HepG2 (cell line): ENCODE measurements around the gene GNA14. TPM values are rescaled to one million over a fixed set of nuclear protein-coding genes. Genes with fewer than 3 reads are reported as not detected.

ENCODE experiments used
- ATAC-seq: fragments of 200-7000 bp; cut with Tn5 transposase; 3 replicates; pipeline ENCODE4 v1.9.1; 2020; ENCODE audit warnings: mild to moderate bottlenecking, moderate library complexity
- BruUV-seq: library from RNA; stranded (reverse); fragments of 400-500 nt; replicated peaks from 2 replicates; lab custom pipeline; 2021; lab: Mats Ljungman, UMichigan
- CTCF ChIA-PET: fragments of 300-600 bp; formaldehyde crosslinking; extraction: SDS; loops from one replicate; lab custom pipeline; 2021; ENCODE audit warnings: low total read pairs, inconsistent platforms, low intra/inter-chr PET ratio; lab: Yijun Ruan, JAX
- POLR2A ChIA-PET: fragments of 350-600 bp; sonication (Branson Sonifier 250); formaldehyde crosslinking; loops from one replicate; lab custom pipeline; 2020; ENCODE audit warnings: antibody characterized with exemption, inconsistent platforms; lab: Yijun Ruan, JAX
- DNase-seq: peaks from one replicate; pipeline ENCODE4 v3.0.0-alpha.2; 2015; ENCODE audit warnings: low spot score
- FAIRE-seq: peaks from 3 replicates; lab custom pipeline; 2011; peaks lifted over from hg19 to GRCh38; lab: Jason Lieb, UNC
- H2AFZ ChIP-seq: one replicate; pipeline ENCODE4 v1.6.1; 2011; ENCODE audit warnings: low read length, inconsistent platforms
- H3K27ac ChIP-seq: fragments of 300-600 bp; 3 replicates; pipeline ENCODE4 v1.8.0; 2011; ENCODE audit warnings: mixed run types, mild to moderate bottlenecking, mixed read lengths, low read length, inconsistent platforms; ENCODE audit not compliant: insufficient read depth; ENCODE audit errors: extremely low read length
- H3K27me3 ChIP-seq, 2 experiments: fragments of 200-600 bp in 1 of 2; 2 replicates in 1 of 2; 3 replicates in 1 of 2; pipeline versions ENCODE4 v1.6.0 to v1.8.0; 2011; ENCODE audit warnings: low read length in 2 of 2, mild to moderate bottlenecking in 2 of 2, moderate library complexity in 2 of 2, inconsistent platforms in 1 of 2; ENCODE audit not compliant: insufficient read depth in 2 of 2, control insufficient read depth in 1 of 2
- H3K36me3 ChIP-seq, 2 experiments: fragments of 200-600 bp in 1 of 2; replicated peaks in 1 of 2; 2 replicates in 1 of 2; 3 replicates in 1 of 2; pipeline versions ENCODE4 v1.5.1 to v1.8.0; 2011; ENCODE audit warnings: low read length in 2 of 2, inconsistent platforms in 1 of 2; ENCODE audit not compliant: insufficient read depth in 2 of 2, control insufficient read depth in 1 of 2
- H3K4me1 ChIP-seq: 2 replicates; pipeline ENCODE4 v1.5.1; 2012; ENCODE audit warnings: low read length, inconsistent platforms; ENCODE audit not compliant: insufficient read depth
- H3K4me2 ChIP-seq: 2 replicates; pipeline ENCODE4 v1.6.0; 2011; ENCODE audit warnings: low read depth, low read length, inconsistent platforms
- H3K4me3 ChIP-seq, 3 experiments: fragments of 200-600 bp in 1 of 3; sonication (generic), shearing (Covaris generic) in 1 of 3; replicated peaks in 1 of 3; 2 replicates each; pipeline ENCODE4 v1.5.1; 2011 to 2016; ENCODE audit warnings: low read length in 3 of 3, inconsistent platforms in 2 of 3, low read depth in 2 of 3, mild to moderate bottlenecking in 2 of 3, control low read depth in 1 of 3, mixed read lengths in 1 of 3; ENCODE audit not compliant: insufficient read depth in 1 of 3
- H3K79me2 ChIP-seq: one replicate; pipeline ENCODE4 v1.6.1; 2011; ENCODE audit warnings: low read length, inconsistent platforms; ENCODE audit not compliant: insufficient read depth
- H3K9ac ChIP-seq: 2 replicates; pipeline ENCODE4 v1.6.0; 2011; ENCODE audit warnings: mild to moderate bottlenecking, low read depth, low read length, inconsistent platforms; ENCODE audit not compliant: insufficient read depth
- H3K9me3 ChIP-seq: 2 replicates; pipeline ENCODE4 v1.5.1; 2012; ENCODE audit warnings: mild to moderate bottlenecking, low read length
- H4K20me1 ChIP-seq: 2 replicates; pipeline ENCODE4 v1.6.0; 2011; ENCODE audit warnings: inconsistent platforms, mild to moderate bottlenecking, low read length, moderate library complexity; ENCODE audit not compliant: insufficient read depth
- CBFB ChIP-seq: sonication (generic); formaldehyde crosslinking; IDR thresholded peaks from 2 replicates; pipeline ENCODE4 v1.4.0; 2020; ENCODE audit warnings: missing genetic modification reagents
- DNMT3B ChIP-seq: conservative IDR thresholded peaks from 2 replicates; pipeline ENCODE4 v1.6.1; 2016; ENCODE audit warnings: missing biosample characterization, control low read depth
- ELK4 ChIP-seq: sonication (generic); formaldehyde crosslinking; IDR thresholded peaks from 2 replicates; pipeline ENCODE4 v1.9.0; 2021; ENCODE audit warnings: missing genetic modification reagents, borderline replicate concordance
- HIVEP1 ChIP-seq: sonication (generic); formaldehyde crosslinking; IDR thresholded peaks from 2 replicates; pipeline ENCODE4 v1.4.0; 2020; ENCODE audit warnings: mild to moderate bottlenecking, missing genetic modification reagents
- JUND ChIP-seq: sonication (generic); formaldehyde crosslinking; IDR thresholded peaks from 2 replicates; pipeline ENCODE4 v1.8.0; 2022; ENCODE audit warnings: mild to moderate bottlenecking, missing genetic modification reagents
- MEF2D ChIP-seq: sonication (generic); formaldehyde crosslinking; IDR thresholded peaks from 2 replicates; pipeline ENCODE4 v1.5.1; 2020; ENCODE audit warnings: mild to moderate bottlenecking, missing genetic modification reagents
- RBM39 ChIP-seq: fragments of 200-400 bp; formaldehyde crosslinking; IDR thresholded peaks from one replicate; pipeline ENCODE4 v1.6.1; 2018; ENCODE audit warnings: antibody characterized with exemption, mild to moderate bottlenecking, low read depth, low read length; ENCODE audit not compliant: poor library complexity, severe bottlenecking
- THAP9 ChIP-seq: sonication (generic); formaldehyde crosslinking; IDR thresholded peaks from 2 replicates; pipeline ENCODE4; 2020; ENCODE audit warnings: missing genetic modification reagents, mild to moderate bottlenecking, borderline replicate concordance
- ZBTB10 ChIP-seq: sonication (generic); formaldehyde crosslinking; IDR thresholded peaks from 2 replicates; pipeline ENCODE4 v1.4.0; 2020; ENCODE audit warnings: missing genetic modification reagents, borderline replicate concordance
- ZBTB25 ChIP-seq: IDR thresholded peaks from 2 replicates; pipeline ENCODE4 v1.6.1; 2018; ENCODE audit warnings: missing genetic modification reagents
- ZBTB37 ChIP-seq: sonication (generic); formaldehyde crosslinking; IDR thresholded peaks from 2 replicates; pipeline ENCODE4 v1.4.0; 2020; ENCODE audit warnings: mild to moderate bottlenecking, missing genetic modification reagents
- ZNF121 ChIP-seq: sonication (generic); formaldehyde crosslinking; IDR thresholded peaks from 2 replicates; pipeline ENCODE4 v1.5.0; 2020; ENCODE audit warnings: mild to moderate bottlenecking, missing genetic modification reagents
- ZNF343 ChIP-seq: sonication (generic); formaldehyde crosslinking; IDR thresholded peaks from 2 replicates; pipeline ENCODE4 v1.4.0; 2020; ENCODE audit warnings: mild to moderate bottlenecking, missing genetic modification reagents
- ZNF441 ChIP-seq: sonication (generic); formaldehyde crosslinking; IDR thresholded peaks from 2 replicates; pipeline ENCODE4 v1.7.0; 2021; ENCODE audit warnings: missing genetic modification reagents, borderline replicate concordance
- WGBS: methylation state at CpG from one replicate; pipeline ENCODE4 v1.1.6; 2017; ENCODE audit warnings: low lambda C conversion rate; 5-methylcytosine and 5-hydroxymethylcytosine counted together
- in situ Hi-C: cut with HindIII; loops from 2 replicates; pipeline ENCODE4 v1.10.0; 2017; ENCODE audit warnings: low pct_unique_long_range_greater_than_20kb; ENCODE audit not compliant: extremely low pct_ligation_motif_present
- intact Hi-C: fragments of 100-400 bp; cut with micrococcal nuclease; formaldehyde crosslinking; loops from one replicate; pipeline ENCODE4 v1.10.0; 2022; ENCODE audit not compliant: unreplicated experiment
- polyA plus RNA-seq, 8 experiments: library from polyadenylated mRNA; depleted of rRNA in 3 of 8; stranded (reverse) in 7 of 8; unstranded in 1 of 8; fragments of >200 nt; fragmentation: Illumina TruSeq in 4 of 8; extraction: Trizol in 4 of 8; gene quantifications; 2 replicates each; pipeline versions ENCODE4 v1.2.1 to v1.2.3, GENCODE V29; 2011 to 2016; ENCODE audit warnings: low read depth in 4 of 8, missing spikeins in 1 of 8, mixed read lengths in 1 of 8; ENCODE audit not compliant: insufficient read depth in 1 of 8
- total RNA-seq, 5 experiments: library from RNA; depleted of rRNA; stranded (reverse); fragments of >200 nt; fragmentation: Illumina TruSeq; extraction: Trizol; gene quantifications; 2 replicates each; pipeline ENCODE4 v1.2.3, GENCODE V29; 2016; ENCODE audit warnings: low read depth in 1 of 5

Gene GNA14
- total and polyA plus RNA-seq, 2 of the 13 experiments (the other 11 are each of a cell fraction or from before 2014, with no cell fraction given), result not detected

GRCh38 chr9:77599492-77599891 is 48.6 kb downstream of the GNA14 start (continued):
- TF ChIP-seq THAP9 (CRISPR knock-in tag), result no peak
- TF ChIP-seq ZBTB10 (CRISPR knock-in tag), result no peak
- TF ChIP-seq DNMT3B (CRISPR knock-in tag), result no peak
- no peak for TF ChIP-seq HIVEP1 (CRISPR knock-in tag)
- no peak for TF ChIP-seq JUND (CRISPR knock-in tag)
- no peak for TF ChIP-seq ZNF121 (CRISPR knock-in tag)

GRCh38 chr9:77598991-77599390 is 49.1 kb downstream of the GNA14 start:
- no TSS peak for BruUV-seq
- no peak overlapping the region for H3K4me2 ChIP-seq
- no peak for DNase-seq
- H3K4me1 ChIP-seq, result no peaks in the 10 kb centered on the region
- no peaks in the 10 kb centered on the region for H3K9me3 ChIP-seq
- FAIRE-seq, result no peak
- H3K4me3 ChIP-seq, result no peak overlapping the region
- in situ Hi-C loops, result no loop called here
- H3K36me3 ChIP-seq, result no peaks in the 10 kb centered on the region
- no peaks in the 10 kb centered on the region for H3K79me2 ChIP-seq
- H3K9ac ChIP-seq, result no peak overlapping the region
- no peaks in the 10 kb centered on the region for H4K20me1 ChIP-seq
- no peak overlapping the region for H2AFZ ChIP-seq
- H3K27me3 ChIP-seq, result no peaks in the 10 kb centered on the region; a peak in 1 of 5 replicates
- H3K27ac ChIP-seq, result no peak overlapping the region
- WGBS, result 21% methylated on average over 3 of the region's 3 CpGs
- ATAC-seq, result no peak
- POLR2A ChIA-PET, result no interaction called here
- intact Hi-C loops, result no loop called here
- CTCF ChIA-PET, result no interaction called here
- no peak for TF ChIP-seq RBM39
- TF ChIP-seq ZNF441 (CRISPR knock-in tag), result no peak
- no peak for TF ChIP-seq ELK4 (CRISPR knock-in tag)
- TF ChIP-seq MEF2D (CRISPR knock-in tag), result no peak
- no peak for TF ChIP-seq ZBTB25
- TF ChIP-seq CBFB (CRISPR knock-in tag), result no peak
- TF ChIP-seq ZNF343, result no peak
- no peak for TF ChIP-seq ZBTB37
